WERI-Rb-1 (cell line): ENCODE results near the gene TASP1.

Experiments
- DNase-seq: peaks from one replicate; pipeline ENCODE4 v3.0.0-alpha.2; 2020
- H3K27ac ChIP-seq: fragments of 250-450 bp; sonication (Bioruptor Pico); 2 replicates; pipeline ENCODE4 v1.5.1; 2020; ENCODE audit warnings: mild to moderate bottlenecking, moderate library complexity
- H3K27me3 ChIP-seq: fragments of 250-450 bp; sonication (Bioruptor Pico); 2 replicates; pipeline ENCODE4 v1.5.1; 2021; ENCODE audit warnings: mild to moderate bottlenecking, low read depth, moderate library complexity; ENCODE audit not compliant: insufficient read depth, severe bottlenecking
- H3K36me3 ChIP-seq: fragments of 250-450 bp; sonication (Bioruptor Pico); 2 replicates; pipeline ENCODE4 v1.5.1; 2020; ENCODE audit warnings: mild to moderate bottlenecking, moderate library complexity
- H3K4me3 ChIP-seq: 2 replicates; pipeline ENCODE4 v1.5.1; 2011; ENCODE audit warnings: low read depth, mild to moderate bottlenecking, control low read depth, low read length
- H3K9me3 ChIP-seq: fragments of 250-450 bp; sonication (Bioruptor Pico); 2 replicates; pipeline ENCODE4 v1.5.1; 2021; ENCODE audit warnings: mild to moderate bottlenecking, moderate library complexity; ENCODE audit not compliant: severe bottlenecking
- CTCF ChIP-seq: IDR thresholded peaks from 2 replicates; pipeline ENCODE4 v1.5.1; 2011; ENCODE audit warnings: low read depth, mild to moderate bottlenecking, control low read depth, inconsistent platforms, low read length

Gene TASP1

DNA sequence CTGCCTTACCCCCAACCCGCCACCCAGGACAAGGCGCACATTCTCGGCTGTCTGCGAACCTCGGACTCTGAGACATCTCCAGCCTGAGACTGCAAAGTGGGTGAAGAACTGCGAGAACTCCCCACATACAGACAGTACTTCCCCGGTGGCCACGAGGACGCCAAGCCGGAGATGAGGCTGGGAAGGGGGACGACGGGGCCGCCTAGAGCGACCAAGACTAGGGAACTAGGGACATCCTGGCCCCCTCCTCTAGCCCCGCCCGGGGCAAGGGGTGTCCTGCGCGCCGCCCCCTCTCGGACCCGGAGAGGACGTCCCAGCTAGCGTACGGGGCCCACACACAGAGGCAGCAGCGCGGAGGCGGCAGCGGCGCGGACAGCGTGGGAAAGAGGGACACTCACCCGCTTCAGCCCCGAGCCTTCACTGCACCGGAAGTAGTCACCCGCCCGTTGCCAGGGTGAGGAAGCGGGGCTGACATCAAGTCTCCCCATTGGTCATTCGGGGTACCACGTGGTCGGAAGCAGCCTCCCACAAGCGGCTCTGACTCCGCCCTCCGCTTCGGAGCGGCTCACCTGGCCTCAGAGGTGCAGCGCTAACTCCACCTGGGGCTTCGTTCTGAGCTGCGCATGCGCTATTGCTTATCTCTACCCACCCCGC is at the start of gene TASP1:
TSS of gene TASP1 (minus strand) at position 437 of the 654 bp plus-strand sequence. CDS start 8,854 bp downstream, outside the sequence.
- no peaks in the 10 kb centered on the region for H3K27me3 ChIP-seq
- peak; percentile 97 for DNase-seq
- peak within 1 kb of the TSS; percentile 69 for H3K27ac ChIP-seq
- peak within 1 kb of the TSS; percentile 66 for H3K4me3 ChIP-seq
- no peak for TF ChIP-seq CTCF
- H3K36me3 ChIP-seq: peaks cover 3% of the 10 kb centered on the region; the same call in 1 of the 2 replicates
- no peaks in the 10 kb centered on the region for H3K9me3 ChIP-seq

GRCh38 chr20:13687815-13688214 is 49.1 kb upstream of the TASP1 start:
- H3K27me3 ChIP-seq: no peaks in the 10 kb centered on the region
- no peak overlapping the region for H3K27ac ChIP-seq
- no peak for DNase-seq
- no peaks in the 10 kb centered on the region for H3K9me3 ChIP-seq
- H3K36me3 ChIP-seq: no peaks in the 10 kb centered on the region
- TF ChIP-seq CTCF: no peak
- no peak overlapping the region for H3K4me3 ChIP-seq

- H3K36me3 ChIP-seq: no peaks in the 10 kb centered on the region
- no peak overlapping the region for H3K27ac ChIP-seq
- DNase-seq: no peak
- H3K9me3 ChIP-seq: no peaks in the 10 kb centered on the region
- no peaks in the 10 kb centered on the region for H3K27me3 ChIP-seq
- H3K4me3 ChIP-seq: no peak overlapping the region
- TF ChIP-seq CTCF: no peak
Observed at GRCh38 chr20:13685623-13686022, 46.9 kb upstream of the TASP1 start.

- no peak for DNase-seq
- H3K27ac ChIP-seq: no peak overlapping the region
- H3K27me3 ChIP-seq: no peaks in the 10 kb centered on the region
- H3K4me3 ChIP-seq: no peak overlapping the region
- TF ChIP-seq CTCF: no peak
- H3K36me3 ChIP-seq: no peaks in the 10 kb centered on the region
- H3K9me3 ChIP-seq: no peaks in the 10 kb centered on the region
Observed at GRCh38 chr20:13684566-13685222, 46.0 kb upstream of the TASP1 start.

- TF ChIP-seq CTCF: no peak
- Histone ChIP-seq H3K27ac (no peak overlapping the region), H3K9me3 (no peaks in the 10 kb centered on the region), H3K4me3 (no peak overlapping the region), H3K36me3 (no peaks in the 10 kb centered on the region), H3K27me3 (no peaks in the 10 kb centered on the region)
- DNase-seq: no peak
Observed at GRCh38 chr20:13683833-13684232, 45.1 kb upstream of the TASP1 start.
